ENCODE results near the gene SPATA21.
A peak's percentile ranks its signal among the peaks of the same experiment; 100 is the strongest.

Gene SPATA21

GRCh38 chr1:16450863-16451481, 13.7 kb upstream of the SPATA21 start:
- DNase-seq, result no peak

- DNase-seq, result no peak
Observed at GRCh38 chr1:16449666-16450065, 12.4 kb upstream of the SPATA21 start.

- no peak for DNase-seq
Observed at GRCh38 chr1:16449065-16449464, 11.8 kb upstream of the SPATA21 start.

GRCh38 chr1:16447641-16448040, 10.4 kb upstream of the SPATA21 start:
- no peak for DNase-seq

GRCh38 chr1:16446116-16446515, 8.9 kb upstream of the SPATA21 start:
- DNase-seq, result no peak

GRCh38 chr1:16445052-16445451, 7.8 kb upstream of the SPATA21 start:
- no peak for DNase-seq

- DNase-seq, result no peak
Observed at GRCh38 chr1:16443975-16444770, 6.9 kb upstream of the SPATA21 start.

GRCh38 chr1:16442941-16443340, 5.7 kb upstream of the SPATA21 start:
- no peak for DNase-seq

GRCh38 chr1:16442265-16442664, 5.0 kb upstream of the SPATA21 start:
- DNase-seq, result no peak

GRCh38 chr1:16441282-16441665, 4.0 kb upstream of the SPATA21 start:
- peak; percentile 43 for DNase-seq

- peak; percentile 96 for DNase-seq
Observed at GRCh38 chr1:16440470-16441281, 3.5 kb upstream of the SPATA21 start, which contains the start of gene NECAP2. NECAP2 (plus strand) TSS chr1:16440724; CDS start chr1:16440762, 38 bp downstream.

GRCh38 chr1:16440131-16440469, 2.9 kb upstream of the SPATA21 start:
- no peak for DNase-seq

- DNase-seq, result no peak
Observed at GRCh38 chr1:16438924-16439323, 1.7 kb upstream of the SPATA21 start.

- DNase-seq, result no peak
Observed at GRCh38 chr1:16438516-16438915, 1.3 kb upstream of the SPATA21 start.

GRCh38 chr1:16434501-16434900, 2.7 kb downstream of the SPATA21 start:
- no peak for DNase-seq

- no peak for DNase-seq
Observed at GRCh38 chr1:16434007-16434406, 3.2 kb downstream of the SPATA21 start.

- no peak for DNase-seq
Observed at GRCh38 chr1:16433030-16433429, 4.2 kb downstream of the SPATA21 start.

GRCh38 chr1:16430606-16431005, 6.6 kb downstream of the SPATA21 start:
- no peak for DNase-seq

- DNase-seq, result no peak
Observed at GRCh38 chr1:16425125-16426025, 11.8 kb downstream of the SPATA21 start.

GRCh38 chr1:16422041-16422440, 15.2 kb downstream of the SPATA21 start:
- no peak for DNase-seq

- DNase-seq, result peak; percentile 8
Observed at GRCh38 chr1:16421201-16421600, 16.0 kb downstream of the SPATA21 start.

GRCh38 chr1:16420424-16421118, 16.7 kb downstream of the SPATA21 start:
- DNase-seq, result peak; percentile 63

All from CD4-positive, alpha-beta T cell treated with Interleukin-17A for 4 hours (primary cell).